Activated T-helper 1 cell treated with Interleukin-2 at 50 U/mL for 16 hours (primary cell): ENCODE measurements around the gene ATRIP.
"Not testable (repeated sequence)": the region's sequence is repeated elsewhere in the genome, so short reads cannot be mapped to it uniquely, and the experiment has no call there.

ENCODE experiments used
- DNase-seq: peaks from one replicate; pipeline ENCODE4 v3.0.0-alpha.2; 2020; ENCODE audit warnings: low read depth

Gene ATRIP

DNA sequence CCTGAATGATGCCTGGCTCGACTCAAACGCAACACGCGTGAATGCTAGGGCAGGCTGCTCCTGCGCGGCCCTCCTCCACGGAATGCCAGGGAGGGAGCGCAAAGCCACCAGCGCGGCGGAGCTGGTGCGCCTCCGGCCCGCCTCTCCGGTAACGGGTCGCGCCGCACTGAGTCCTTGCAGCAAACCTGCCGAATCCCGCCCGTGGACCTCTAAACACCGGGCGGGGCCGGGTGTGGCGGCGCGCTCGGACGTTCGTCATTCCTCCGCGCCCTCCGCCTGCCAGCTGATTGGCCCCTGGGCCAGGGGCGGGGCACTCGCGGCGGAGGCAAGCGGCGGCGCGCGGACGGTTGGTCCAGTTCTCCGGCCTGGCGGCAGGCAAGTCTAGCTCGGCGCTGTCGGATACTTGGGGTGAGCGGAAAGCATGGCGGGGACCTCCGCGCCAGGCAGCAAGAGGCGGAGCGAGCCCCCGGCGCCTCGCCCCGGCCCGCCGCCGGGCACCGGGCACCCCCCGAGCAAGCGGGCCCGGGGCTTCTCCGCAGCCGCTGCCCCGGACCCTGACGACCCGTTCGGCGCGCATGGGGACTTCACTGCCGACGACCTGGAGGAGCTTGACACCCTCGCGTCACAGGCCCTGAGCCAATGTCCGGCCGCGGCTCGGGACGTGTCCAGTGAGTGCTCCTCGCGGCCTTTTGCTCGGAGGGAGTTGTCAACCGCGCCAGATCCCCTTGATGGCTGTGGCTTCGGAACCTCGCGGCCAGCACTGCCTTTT lies at the start of gene ATRIP:
Gene ATRIP, plus strand, starts transcription at position 313 of the 769 bp plus-strand sequence. Its CDS starts 109 bp downstream, at position 422.
- DNase-seq: peak; percentile 85

GRCh38 chr3:48397767-48398681 lies 48.5 kb upstream of the ATRIP start:
- no peak for DNase-seq

- DNase-seq: no peak
Observed at GRCh38 chr3:48398701-48399386, 47.7 kb upstream of the ATRIP start.

- DNase-seq: no peak
Observed at GRCh38 chr3:48399387-48400172, 47.0 kb upstream of the ATRIP start.

DNA sequence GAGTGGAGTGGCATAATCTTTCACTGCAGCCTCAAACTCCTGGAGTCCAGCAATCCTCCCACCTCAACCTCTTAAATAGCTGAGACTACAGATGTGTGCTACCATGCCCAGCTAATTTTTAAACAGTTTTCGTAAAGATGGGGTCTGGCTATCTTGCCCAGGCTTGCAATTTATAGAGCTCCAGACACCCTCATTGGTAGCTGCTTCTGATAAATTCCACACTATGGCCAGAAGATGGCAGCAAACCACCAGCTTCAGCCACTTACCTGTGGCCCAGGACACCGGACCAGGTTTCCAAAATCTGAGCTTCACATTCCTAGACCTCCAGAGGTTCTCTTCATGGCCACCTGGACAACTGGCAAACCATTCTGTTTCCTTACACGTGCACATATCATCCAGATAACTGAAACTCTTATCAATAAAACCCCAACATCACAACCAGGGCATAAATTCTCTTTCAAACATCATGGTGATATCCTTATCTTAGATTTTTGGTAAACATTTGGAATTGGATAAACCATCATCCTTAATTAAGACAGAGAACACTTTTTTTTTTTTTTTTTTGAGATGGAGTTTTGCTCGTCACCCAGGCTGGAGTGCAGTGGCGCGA lies 45.6 kb upstream of the ATRIP start:
- peak; percentile 42 for DNase-seq

- not testable (repeated sequence) for DNase-seq
Observed at GRCh38 chr3:48401434-48401901, 45.1 kb upstream of the ATRIP start.

DNA sequence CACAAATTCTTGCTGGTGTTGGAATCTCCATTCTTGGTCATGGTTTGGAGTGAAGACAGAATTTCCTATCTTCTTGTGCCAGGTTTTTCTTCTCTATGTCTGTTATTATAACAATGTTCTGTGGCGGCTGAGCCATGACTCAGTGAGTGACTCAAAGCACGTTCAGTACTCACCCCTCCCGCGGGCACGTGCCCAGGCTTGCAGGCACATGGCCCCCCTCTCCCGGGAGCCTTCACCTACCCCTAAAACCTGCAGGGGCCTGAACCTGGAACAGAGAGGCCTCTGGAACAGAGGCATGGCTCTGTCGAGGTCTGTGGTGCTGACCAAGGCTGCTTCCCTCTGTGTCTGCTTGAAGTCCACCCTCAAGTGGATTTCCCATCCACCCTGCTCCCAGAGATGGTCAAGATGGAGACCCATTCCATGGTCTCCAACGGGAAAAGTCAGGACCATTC lies 44.2 kb upstream of the ATRIP start:
- DNase-seq: no peak

DNA sequence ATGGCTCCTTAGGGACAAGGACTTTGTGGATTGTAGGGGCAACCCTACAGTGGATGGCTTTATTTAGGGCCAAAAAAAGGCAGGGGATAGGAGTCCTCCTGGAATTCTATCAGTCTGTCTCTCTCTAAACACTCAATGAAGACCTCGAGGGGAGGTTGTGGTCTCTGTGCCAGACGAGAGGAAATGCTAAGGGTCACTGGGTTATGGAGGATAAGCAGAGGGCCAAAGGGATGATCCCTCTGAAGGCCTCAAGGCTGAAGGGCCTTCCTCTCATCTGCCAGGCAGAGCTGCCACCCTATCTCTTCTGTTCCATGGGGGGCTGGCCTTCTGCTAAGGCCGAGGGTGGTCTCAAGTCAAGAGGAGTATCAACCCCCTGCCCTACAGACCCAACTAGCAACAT lies 43.6 kb upstream of the ATRIP start:
- DNase-seq: no peak

DNA sequence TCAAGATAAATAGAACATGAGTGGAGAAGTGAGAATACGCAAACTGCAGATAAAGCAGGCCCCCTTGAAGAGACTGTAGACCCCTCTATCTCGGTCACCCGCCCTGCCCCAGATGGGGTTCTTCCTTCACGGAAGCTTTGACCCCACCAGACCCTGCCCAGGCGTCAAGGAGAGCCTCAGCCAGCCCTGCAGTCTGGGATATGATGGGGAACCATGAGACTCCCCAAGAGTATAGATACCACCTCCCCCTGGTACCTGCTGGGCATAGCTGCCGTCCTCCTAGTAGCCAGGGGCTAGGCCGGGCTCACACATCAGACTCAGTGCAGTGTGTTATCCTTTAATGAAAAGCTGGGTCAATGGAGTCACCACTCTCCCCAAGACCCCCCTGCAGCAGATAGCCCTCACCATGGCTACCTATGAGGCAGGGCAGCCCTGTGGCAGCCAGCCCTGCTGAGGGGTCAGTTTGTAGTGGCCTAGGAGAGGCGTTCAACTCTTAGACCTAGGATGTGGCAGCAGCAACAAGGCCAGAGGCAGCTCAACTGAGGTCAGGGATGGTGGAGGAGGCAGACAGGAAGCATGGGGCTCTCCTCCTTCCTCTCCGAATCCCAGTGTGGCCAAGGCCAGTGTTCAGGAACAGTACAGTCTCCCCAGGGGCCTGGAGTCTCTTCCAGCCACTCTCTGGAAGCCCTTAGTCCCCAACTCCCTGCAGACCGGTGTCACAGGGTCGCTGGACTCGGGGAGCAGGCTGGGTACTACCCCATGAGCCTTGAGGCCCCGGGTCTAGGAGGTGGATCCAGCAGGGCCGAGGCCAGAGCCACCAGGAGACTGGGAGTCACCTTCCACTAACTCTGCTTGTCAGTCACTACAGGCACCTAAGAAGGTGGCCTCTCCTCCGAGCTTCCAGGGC lies 42.8 kb upstream of the ATRIP start:
- no peak for DNase-seq

DNA sequence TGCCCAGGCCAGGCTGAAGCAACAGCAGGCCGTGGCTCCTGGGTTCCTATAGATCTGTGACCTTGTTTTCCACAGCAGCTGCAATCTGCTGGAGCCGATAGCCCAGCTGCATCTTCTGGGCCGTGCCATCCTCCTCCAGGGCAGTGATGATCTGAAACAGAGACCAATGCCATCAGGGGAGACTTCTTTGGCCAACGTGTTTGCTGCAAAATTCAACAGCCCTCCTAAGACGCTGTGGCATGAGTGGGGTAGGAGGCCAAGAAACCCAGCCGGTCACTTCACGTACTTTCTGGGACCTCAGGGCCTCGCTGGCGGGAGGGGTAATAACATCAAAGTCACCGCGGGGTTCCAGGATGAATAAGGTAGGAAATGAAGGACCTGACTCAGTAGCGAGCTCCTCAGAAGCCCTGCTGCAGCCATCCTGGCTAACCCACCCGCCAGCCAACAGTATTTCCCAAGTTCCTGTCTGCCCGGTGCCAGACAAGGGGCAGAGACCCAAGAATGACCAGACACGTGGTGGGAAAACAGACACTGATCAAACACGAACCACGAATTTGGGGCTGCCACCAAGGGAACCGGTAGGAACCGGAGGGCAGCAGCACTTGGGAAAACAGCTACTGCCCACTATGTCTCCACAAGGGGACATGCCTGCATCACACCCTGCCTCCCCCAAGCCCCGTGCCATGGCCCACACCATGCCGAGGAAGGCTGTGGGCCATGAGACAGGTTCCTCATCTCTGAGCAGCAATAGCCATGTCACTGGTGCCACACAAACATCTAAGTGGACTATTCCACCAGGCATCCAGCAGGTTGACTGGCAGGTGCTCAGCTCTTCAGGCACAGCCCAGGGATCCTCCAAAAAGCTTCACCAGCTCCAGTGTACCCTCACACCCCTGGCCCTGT lies 41.8 kb upstream of the ATRIP start:
- no peak for DNase-seq

DNA sequence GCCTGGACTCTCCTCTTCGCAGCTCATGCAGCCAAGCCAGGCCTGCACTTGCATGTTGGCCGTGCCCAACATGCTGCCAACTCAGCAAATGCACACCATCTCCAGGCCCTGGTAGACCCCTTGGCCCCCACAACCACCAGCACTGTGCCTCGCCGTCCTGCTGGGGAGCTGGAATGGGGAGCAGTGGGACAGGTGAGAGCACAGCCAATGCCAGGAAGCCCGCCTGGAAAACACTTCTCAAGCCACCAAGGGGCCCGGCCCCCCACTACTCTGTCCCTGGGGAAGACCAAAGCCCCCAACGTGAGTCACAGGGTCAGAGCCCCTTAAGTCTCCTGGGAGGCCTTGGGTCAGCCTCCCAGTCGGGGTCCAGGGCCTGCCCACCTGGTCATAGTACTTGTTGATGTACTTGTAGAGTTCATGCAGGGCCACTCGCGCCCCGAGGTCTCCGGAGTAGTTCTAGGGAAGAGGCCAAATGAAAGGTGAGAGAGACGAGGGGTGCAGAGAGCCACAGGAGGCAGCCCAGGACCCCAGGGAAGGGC lies 41.1 kb upstream of the ATRIP start:
- no peak for DNase-seq

DNA sequence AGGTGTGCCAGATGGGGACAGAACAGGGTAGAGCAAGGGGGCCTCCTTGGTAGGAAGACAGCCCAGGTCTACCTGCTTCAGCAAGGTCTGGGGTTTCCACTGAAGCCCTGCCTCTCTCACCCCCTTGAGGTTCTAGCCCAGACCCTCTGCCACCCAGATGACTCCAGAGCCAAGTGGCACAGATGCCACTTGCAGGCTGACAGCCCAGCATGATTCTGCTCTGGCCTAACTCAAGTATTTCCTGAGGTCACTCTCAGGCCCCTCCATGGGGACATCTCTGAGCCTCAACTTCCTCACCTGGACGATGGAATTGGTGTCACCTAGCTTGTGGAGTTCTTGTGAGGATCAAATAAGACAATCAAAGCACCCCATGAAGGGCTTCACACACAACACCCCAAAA lies 40.6 kb upstream of the ATRIP start:
- no peak for DNase-seq

DNA sequence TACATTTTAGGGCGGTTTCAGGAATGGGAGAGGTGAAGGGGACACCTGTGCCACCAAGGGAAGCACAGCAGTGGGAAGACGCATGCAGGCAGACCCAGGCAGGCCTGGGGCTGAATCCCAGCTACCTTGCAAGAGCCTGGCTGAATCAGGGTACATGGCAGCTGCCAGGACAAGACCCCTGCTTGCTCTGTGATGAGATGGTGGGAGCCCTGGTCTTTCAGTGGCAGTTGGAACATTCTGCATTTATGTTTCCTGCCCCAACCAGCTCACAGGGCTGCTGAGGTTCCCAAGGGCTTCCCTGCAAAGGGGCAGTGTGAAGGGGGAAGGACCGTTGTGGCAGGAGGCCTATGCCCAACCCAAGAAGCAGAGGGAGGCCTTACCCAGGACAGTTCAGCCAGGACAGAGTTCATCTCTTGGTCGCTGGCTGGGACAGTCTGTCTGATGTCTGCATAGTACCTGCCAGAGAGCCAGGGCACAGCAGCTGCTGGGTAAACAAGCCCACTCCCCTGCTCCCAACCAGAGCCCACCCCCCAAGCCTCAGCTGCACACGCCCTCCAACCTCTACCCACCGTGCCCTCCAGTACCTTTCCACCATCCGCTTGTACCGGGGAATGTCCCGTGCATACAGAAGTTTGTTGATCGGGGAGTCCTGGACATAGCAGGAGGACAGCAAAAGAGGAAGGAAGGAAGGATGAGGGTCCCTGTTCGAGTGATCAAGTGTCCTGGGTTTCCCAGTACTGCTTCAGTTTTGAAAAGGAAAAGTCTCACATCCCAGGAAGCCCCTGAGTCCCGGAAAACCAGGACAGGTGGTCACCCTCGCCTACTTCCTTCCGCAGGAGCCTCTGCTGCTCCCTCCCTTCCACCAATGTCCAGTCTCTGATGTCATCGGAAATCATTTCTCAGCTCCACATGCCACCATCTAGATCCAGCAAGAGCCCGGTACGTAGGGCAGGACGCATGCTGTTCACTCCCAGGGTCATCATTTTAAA lies 39.8 kb upstream of the ATRIP start:
- DNase-seq: no peak

- no peak for DNase-seq
Observed at GRCh38 chr3:48407542-48408099, 38.9 kb upstream of the ATRIP start.

DNA sequence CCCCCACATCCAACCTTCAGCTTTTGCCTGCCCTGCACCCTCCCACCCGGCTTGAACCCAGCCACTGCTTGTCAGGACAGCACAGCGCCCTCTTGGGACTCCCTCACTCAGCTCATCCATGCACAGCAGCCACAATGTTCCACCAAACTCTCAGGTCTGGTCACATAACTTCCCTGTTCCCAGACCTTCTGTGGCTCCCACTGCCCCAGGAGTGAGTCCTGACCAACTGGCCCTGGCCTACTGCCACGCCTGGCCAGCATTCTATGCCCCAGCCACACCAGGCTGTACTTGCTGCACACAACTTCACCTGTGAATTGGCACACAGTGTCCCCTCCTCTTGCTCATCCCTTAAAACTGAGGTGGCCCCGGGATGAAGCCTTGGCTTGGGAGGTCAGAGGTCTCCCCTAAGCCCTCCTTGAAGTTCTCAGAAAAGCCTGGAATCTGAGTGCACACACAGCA lies 37.7 kb upstream of the ATRIP start:
- no peak for DNase-seq

DNA sequence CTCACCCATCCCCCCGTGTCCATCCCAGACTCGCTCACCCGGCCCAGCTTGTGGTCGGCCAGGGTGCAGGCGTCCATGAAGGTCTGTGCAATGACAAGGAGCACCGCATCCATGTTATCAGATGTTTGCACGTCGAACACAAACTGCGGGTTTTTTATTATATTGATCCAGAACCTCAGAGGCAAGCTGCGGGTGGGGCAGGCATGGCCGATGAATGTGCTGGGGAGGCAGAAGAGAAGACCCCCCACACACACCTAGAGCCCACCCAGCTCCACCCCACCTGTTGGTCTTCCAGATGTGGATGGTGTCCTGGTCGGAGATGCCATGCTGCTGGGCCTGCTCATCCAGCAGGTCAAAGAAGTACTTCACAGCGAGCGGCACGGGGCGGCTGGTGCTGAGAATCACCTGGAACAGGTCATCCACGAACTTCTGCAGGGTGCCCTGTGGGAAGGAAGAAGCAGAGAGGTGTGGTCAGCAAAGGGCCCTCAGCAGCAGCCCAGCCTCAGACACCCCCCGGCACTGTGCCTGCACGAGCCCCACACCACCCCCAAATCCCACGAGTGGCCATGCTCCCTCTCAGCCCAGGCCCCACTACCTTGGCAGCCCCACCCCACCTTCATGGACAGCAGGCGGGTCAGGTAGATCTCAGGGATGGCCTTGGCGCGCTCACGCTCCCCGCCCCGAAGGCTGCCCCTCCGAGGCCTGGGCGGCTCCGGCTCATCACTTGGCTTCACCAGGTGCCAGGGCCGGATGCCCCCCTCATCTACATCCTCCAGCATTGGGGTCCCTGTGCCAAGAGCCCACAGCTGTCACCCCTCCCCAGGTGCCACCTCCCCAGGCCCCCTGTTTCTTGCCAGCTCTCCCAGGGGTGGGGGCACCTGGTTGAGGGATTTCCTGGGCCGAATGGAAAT lies 37.0 kb upstream of the ATRIP start:
- DNase-seq: no peak
